ENCODE measurements around the gene CLCNKB.

CLCNKB gene

GRCh38 chr1:16087733-16088132 is 44.2 kb downstream of the CLCNKB start:
- in situ Hi-C loops (cut with MboI; ENCODE audit: low pct_unique_long_range_greater_than_20kb, low sequenced_read_pairs, unreplicated experiment): no loop called here
- no peak for TF ChIP-seq CTCF (IDR thresholded peaks at IDR 0.05; ENCODE audit: extremely low read depth, insufficient read depth, missing control alignments)
- no peak for DNase-seq (ENCODE audit: low spot score)

- in situ Hi-C loops (cut with MboI; ENCODE audit: low pct_unique_long_range_greater_than_20kb, low sequenced_read_pairs, unreplicated experiment): no loop called here
- no peak for DNase-seq (ENCODE audit: low spot score)
- TF ChIP-seq CTCF (IDR thresholded peaks at IDR 0.05; ENCODE audit: extremely low read depth, insufficient read depth, missing control alignments): no peak
Measured at GRCh38 chr1:16088351-16088911, 44.8 kb downstream of the CLCNKB start.

- in situ Hi-C loops (cut with MboI; ENCODE audit: low pct_unique_long_range_greater_than_20kb, low sequenced_read_pairs, unreplicated experiment): no loop called here
- no peak for TF ChIP-seq CTCF (IDR thresholded peaks at IDR 0.05; ENCODE audit: extremely low read depth, insufficient read depth, missing control alignments)
- DNase-seq (ENCODE audit: low spot score): no peak
Measured at GRCh38 chr1:16088996-16089395, 45.4 kb downstream of the CLCNKB start.

- in situ Hi-C loops (cut with MboI; ENCODE audit: low pct_unique_long_range_greater_than_20kb, low sequenced_read_pairs, unreplicated experiment): no loop called here
- no peak for TF ChIP-seq CTCF (IDR thresholded peaks at IDR 0.05; ENCODE audit: extremely low read depth, insufficient read depth, missing control alignments)
- no peak for DNase-seq (ENCODE audit: low spot score)
Measured at GRCh38 chr1:16090076-16090826, 46.7 kb downstream of the CLCNKB start.

GRCh38 chr1:16091296-16091695 is 47.7 kb downstream of the CLCNKB start:
- DNase-seq (ENCODE audit: low spot score): no peak
- TF ChIP-seq CTCF (IDR thresholded peaks at IDR 0.05; ENCODE audit: extremely low read depth, insufficient read depth, missing control alignments): no peak
- in situ Hi-C loops (cut with MboI; ENCODE audit: low pct_unique_long_range_greater_than_20kb, low sequenced_read_pairs, unreplicated experiment): no loop called here

- TF ChIP-seq CTCF (IDR thresholded peaks at IDR 0.05; ENCODE audit: extremely low read depth, insufficient read depth, missing control alignments): no peak
- DNase-seq (ENCODE audit: low spot score): no peak
- in situ Hi-C loops (cut with MboI; ENCODE audit: low pct_unique_long_range_greater_than_20kb, low sequenced_read_pairs, unreplicated experiment): no loop called here
Measured at GRCh38 chr1:16092097-16092922, 48.7 kb downstream of the CLCNKB start.

Measured in GM13977 (cell line).